ENCODE measurements around the gene DGKD.

Gene DGKD

DNA sequence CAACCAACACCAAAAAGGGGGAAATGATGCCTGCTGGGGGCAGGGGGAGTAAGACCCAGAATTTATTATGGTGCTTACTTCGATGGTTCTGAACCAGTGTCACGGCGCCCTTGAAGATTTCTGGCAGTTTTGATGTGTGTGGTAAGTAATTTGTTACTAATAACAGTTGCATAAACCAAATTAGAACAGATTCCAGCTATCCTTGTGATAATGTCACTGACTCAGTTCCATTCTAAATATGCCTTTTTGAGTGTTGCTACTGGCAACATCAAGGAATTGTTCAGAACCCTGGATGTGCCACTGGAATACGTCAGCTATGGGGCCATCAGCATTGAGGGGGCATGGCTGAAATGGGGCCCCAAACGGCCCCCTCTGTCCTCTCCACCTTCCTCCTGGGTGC, 35.0 kb upstream of the DGKD start:
- no peak for DNase-seq (ENCODE audit: low spot score)
- TF ChIP-seq, protein P1, sequence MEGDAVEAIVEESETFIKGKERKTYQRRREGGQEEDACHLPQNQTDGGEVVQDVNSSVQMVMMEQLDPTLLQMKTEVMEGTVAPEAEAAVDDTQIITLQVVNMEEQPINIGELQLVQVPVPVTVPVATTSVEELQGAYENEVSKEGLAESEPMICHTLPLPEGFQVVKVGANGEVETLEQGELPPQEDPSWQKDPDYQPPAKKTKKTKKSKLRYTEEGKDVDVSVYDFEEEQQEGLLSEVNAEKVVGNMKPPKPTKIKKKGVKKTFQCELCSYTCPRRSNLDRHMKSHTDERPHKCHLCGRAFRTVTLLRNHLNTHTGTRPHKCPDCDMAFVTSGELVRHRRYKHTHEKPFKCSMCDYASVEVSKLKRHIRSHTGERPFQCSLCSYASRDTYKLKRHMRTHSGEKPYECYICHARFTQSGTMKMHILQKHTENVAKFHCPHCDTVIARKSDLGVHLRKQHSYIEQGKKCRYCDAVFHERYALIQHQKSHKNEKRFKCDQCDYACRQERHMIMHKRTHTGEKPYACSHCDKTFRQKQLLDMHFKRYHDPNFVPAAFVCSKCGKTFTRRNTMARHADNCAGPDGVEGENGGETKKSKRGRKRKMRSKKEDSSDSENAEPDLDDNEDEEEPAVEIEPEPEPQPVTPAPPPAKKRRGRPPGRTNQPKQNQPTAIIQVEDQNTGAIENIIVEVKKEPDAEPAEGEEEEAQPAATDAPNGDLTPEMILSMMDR (IDR thresholded peaks at IDR 0.05; ENCODE audit: extremely low read depth, missing control alignments), result no peak

DNA sequence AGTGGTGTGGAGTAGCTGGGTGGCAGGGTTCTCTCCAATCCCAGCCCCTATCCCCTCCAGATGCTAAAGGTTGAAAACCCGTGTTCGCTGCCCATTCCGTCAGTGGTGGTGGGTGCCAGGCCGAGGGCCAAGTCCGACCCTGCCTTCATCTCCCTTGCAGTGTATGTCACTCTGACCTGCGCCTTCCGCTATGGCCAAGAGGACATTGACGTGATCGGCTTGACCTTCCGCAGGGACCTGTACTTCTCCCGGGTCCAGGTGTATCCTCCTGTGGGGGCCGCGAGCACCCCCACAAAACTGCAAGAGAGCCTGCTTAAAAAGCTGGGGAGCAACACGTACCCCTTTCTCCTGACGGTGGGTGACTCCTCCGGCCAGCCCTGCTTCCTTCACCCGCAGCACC, 33.8 kb upstream of the DGKD start:
- TF ChIP-seq, protein P1 (IDR thresholded peaks at IDR 0.05; ENCODE audit: extremely low read depth, missing control alignments), result no peak

GRCh38 chr2:233321166-233321565, 33.1 kb upstream of the DGKD start:
- TF ChIP-seq, protein P1 (IDR thresholded peaks at IDR 0.05; ENCODE audit: extremely low read depth, missing control alignments), result no peak

More for the DNA sequence above, 33.8 kb upstream of the DGKD start:
- no peak for DNase-seq (ENCODE audit: low spot score)

DNA sequence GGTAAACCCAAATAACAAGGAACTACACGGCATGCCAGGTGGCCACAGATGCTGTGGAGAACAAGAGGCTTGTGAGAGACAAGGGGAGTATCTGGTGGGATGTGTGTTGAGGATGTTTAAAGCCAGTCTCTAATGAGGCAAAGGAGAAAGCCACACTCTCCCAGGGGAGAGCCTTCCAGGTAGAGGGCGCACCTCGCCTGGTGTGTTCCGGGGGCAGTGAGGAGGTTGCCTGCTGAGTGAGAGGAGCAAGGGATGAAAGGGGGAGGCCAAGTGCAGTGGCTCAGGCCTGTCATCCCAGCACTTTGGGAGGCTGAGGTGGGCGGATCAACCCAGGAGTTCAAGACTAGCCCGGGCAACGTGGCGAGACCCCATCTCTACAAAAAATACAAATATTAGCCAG, 30.4 kb upstream of the DGKD start:
- no peak for DNase-seq (ENCODE audit: low spot score)
- TF ChIP-seq, protein P1 (IDR thresholded peaks at IDR 0.05; ENCODE audit: extremely low read depth, missing control alignments), result no peak

More at GRCh38 chr2:233321166-233321565, 33.1 kb upstream of the DGKD start:
- no peak for DNase-seq (ENCODE audit: low spot score)

DNA sequence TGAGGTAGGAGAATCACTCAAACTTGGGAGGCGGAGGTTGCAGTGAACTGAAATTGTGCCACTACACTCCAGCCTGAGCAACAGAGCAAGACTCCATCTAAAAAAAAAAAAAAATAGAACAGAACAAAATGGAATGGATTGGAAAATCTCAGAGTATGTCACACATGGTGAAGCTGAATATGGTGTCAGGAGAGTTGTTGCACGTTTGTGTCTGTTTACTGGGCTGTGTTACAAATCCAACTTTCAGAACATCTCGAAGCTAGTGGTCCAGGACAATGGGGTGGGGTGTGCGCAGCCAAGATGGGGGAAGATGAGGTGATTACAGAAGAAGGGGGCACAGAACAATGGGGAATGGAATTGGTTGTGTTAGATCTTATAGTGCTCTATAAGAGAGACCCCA, 29.0 kb upstream of the DGKD start:
- DNase-seq (ENCODE audit: low spot score), result no peak
- TF ChIP-seq, protein P1 (IDR thresholded peaks at IDR 0.05; ENCODE audit: extremely low read depth, missing control alignments), result no peak

GRCh38 chr2:233325814-233326213, 28.5 kb upstream of the DGKD start:
- DNase-seq (ENCODE audit: low spot score), result no peak
- TF ChIP-seq, protein P1 (IDR thresholded peaks at IDR 0.05; ENCODE audit: extremely low read depth, missing control alignments), result no peak

DNA sequence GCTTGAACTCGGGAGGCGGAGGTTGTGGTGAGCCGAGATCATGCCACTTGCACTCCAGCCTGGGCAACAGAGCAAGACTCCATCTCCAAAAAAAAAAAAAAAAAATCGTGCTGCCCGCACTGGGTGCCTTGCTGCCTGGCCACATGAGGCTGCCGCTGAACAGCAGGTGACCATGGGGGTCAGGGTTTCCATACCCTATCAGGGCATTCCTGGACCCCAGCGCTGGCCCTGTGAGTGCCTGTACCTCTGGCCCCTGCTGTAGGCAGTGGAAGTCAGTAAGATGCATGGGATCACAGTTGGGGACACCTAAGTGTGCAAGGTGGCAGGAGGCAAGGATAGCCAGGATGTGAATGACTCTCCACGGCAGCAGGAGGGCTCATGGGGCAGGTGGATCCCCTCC, 27.8 kb upstream of the DGKD start:
- TF ChIP-seq, protein P1 (IDR thresholded peaks at IDR 0.05; ENCODE audit: extremely low read depth, missing control alignments), result no peak
- DNase-seq (ENCODE audit: low spot score), result no peak

All from GM20000 (cell line).